ENCODE results near the gene CLNK.

The CLNK gene

DNA sequence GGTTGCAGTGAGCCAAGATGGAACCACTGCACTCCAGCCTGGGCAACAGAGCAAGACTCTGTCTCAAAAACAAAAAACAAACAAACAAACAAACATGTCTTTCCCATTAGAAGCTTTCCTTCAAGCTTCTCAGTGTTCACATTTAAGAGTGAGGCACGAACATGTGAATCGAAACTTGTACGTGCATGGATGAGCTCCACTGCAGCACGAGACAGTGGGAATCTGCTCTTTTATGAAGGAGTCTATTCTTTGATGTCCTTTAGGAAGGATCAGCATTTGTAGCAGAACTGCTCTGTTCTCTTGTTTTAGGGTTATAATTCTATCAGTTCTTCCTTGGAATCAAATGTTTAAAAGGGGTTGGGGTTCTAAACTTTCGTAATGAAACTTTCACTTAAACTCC, 204.0 kb downstream of the CLNK start:
- H3K4me3 ChIP-seq (ENCODE audit: low read depth, low read length), result no peak overlapping the region
- TF ChIP-seq CTCF (IDR thresholded peaks at IDR 0.05; ENCODE audit: low read depth, low read length), result no peak

DNA sequence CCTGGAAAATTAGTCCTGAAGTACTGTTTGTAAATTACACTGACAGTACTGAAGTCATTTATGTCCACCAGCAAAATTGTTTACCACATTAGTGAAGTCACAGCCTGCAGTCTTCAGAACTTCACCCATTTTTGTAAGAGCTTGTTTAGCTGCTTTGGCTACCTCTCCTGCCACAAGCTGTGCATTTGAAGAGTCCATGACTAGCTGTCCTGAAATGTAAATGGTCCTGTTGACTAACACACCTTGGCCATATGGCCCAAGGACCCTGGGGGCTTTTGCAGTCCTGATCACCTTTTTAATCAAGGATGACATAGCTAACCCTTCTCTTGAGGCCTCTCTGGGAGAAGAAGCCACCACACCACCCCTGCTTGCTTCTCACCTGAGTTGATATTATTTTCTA, 205.9 kb downstream of the CLNK start:
- TF ChIP-seq CTCF (IDR thresholded peaks at IDR 0.05; ENCODE audit: low read depth, low read length), result no peak
- no peak overlapping the region for H3K4me3 ChIP-seq (ENCODE audit: low read depth, low read length)

- TF ChIP-seq CTCF (IDR thresholded peaks at IDR 0.05; ENCODE audit: low read depth, low read length), result no peak
- no peak overlapping the region for H3K4me3 ChIP-seq (ENCODE audit: low read depth, low read length)
These were observed 214.1 kb downstream of the CLNK start for GRCh38 chr4:10470505-10470904.

GRCh38 chr4:10466161-10466560, 218.4 kb downstream of the CLNK start:
- TF ChIP-seq CTCF (IDR thresholded peaks at IDR 0.05; ENCODE audit: low read depth, low read length), result no peak
- no peak overlapping the region for H3K4me3 ChIP-seq (ENCODE audit: low read depth, low read length)

- TF ChIP-seq CTCF (IDR thresholded peaks at IDR 0.05; ENCODE audit: low read depth, low read length), result no peak
- no peak overlapping the region for H3K4me3 ChIP-seq (ENCODE audit: low read depth, low read length)
These were observed 221.7 kb downstream of the CLNK start for GRCh38 chr4:10462876-10463275.

DNA sequence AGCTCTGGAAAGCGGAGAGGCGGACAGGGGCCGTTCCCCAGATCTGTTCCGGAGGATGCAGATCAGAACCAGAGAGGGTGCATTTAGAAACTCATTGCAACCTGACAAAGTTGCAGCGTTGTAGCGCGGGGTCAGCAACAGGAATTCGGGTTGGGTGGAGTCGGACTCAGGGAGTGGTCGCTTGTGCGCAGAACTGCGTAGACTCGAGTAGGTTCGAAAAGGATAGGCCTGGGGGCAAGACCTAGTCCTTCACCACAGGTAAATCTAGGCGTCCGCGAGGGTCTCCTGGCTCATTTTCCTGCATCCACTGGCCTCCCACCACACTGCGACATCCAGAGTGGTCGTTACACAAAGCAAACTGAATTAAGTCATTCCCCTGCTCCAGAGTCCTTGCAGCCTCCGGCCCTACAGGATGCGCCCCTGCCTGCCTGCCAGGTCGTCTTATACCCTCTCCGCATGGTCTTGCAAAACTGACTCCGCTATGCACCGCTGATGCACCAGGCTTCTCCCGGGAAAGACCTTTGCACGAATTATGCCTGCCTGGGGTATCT, 222.6 kb downstream of the CLNK start:
- no peak overlapping the region for H3K4me3 ChIP-seq (ENCODE audit: low read depth, low read length)

More for the DNA sequence above, 222.6 kb downstream of the CLNK start:
- TF ChIP-seq CTCF (IDR thresholded peaks at IDR 0.05; ENCODE audit: low read depth, low read length), result no peak

All from WI38 (cell line).